ENCODE measurements around the gene CHRNA3.

The CHRNA3 gene

GRCh38 chr15:78635346-78635745 lies 14.6 kb upstream of the CHRNA3 start:
- no peak for DNase-seq

GRCh38 chr15:78634210-78635145 lies 13.7 kb upstream of the CHRNA3 start:
- DNase-seq: no peak

- no peak for DNase-seq
These were observed 12.6 kb upstream of the CHRNA3 start for GRCh38 chr15:78633348-78633747.

GRCh38 chr15:78630886-78631633 lies 10.3 kb upstream of the CHRNA3 start:
- no peak for DNase-seq

- DNase-seq: no peak
These were observed 8.9 kb upstream of the CHRNA3 start for GRCh38 chr15:78629716-78630065.

GRCh38 chr15:78629031-78629715 lies 8.4 kb upstream of the CHRNA3 start:
- no peak for DNase-seq

GRCh38 chr15:78628227-78628626 lies 7.4 kb upstream of the CHRNA3 start:
- DNase-seq: no peak

- DNase-seq: no peak
These were observed 6.6 kb upstream of the CHRNA3 start for GRCh38 chr15:78627348-78627747.

- no peak for DNase-seq
These were observed 5.7 kb upstream of the CHRNA3 start for GRCh38 chr15:78626381-78626995.

- no peak for DNase-seq
These were observed 4.9 kb upstream of the CHRNA3 start for GRCh38 chr15:78625606-78626280.

- no peak for DNase-seq
These were observed 4.1 kb upstream of the CHRNA3 start for GRCh38 chr15:78624651-78625590.

GRCh38 chr15:78623786-78624497 lies 3.1 kb upstream of the CHRNA3 start:
- DNase-seq: no peak

GRCh38 chr15:78621810-78622402 lies 1.1 kb upstream of the CHRNA3 start:
- no peak for DNase-seq

- no peak for DNase-seq
These were observed 722 bp downstream of the CHRNA3 start for GRCh38 chr15:78620021-78620526.

GRCh38 chr15:78619022-78619950 lies 1.5 kb downstream of the CHRNA3 start:
- no peak for DNase-seq

- DNase-seq: peak; percentile 75
These were observed 2.3 kb downstream of the CHRNA3 start for GRCh38 chr15:78618490-78618934.

GRCh38 chr15:78618064-78618463 lies 2.7 kb downstream of the CHRNA3 start:
- DNase-seq: no peak

GRCh38 chr15:78617516-78617915 lies 3.3 kb downstream of the CHRNA3 start:
- DNase-seq: no peak

GRCh38 chr15:78617076-78617475 lies 3.7 kb downstream of the CHRNA3 start:
- no peak for DNase-seq

All from CD4-positive, alpha-beta T cell treated with Interleukin-10 for 1 hour (primary cell).